Choroid plexus epithelial cell (primary cell): ENCODE results near the gene ZDHHC6.
A peak's percentile ranks its signal among the peaks of the same experiment; 100 is the strongest.
"Not testable (repeated sequence)": the region's sequence is repeated elsewhere in the genome, so short reads cannot be mapped to it uniquely, and the experiment has no call there.

Experiments
- DNase-seq: peaks from one replicate; pipeline ENCODE4 v3.0.0-alpha.2; 2010; ENCODE audit warnings: low read depth
- H3K4me3 ChIP-seq: 2 replicates; pipeline ENCODE4 v1.5.1; 2011; ENCODE audit warnings: low read depth, mild to moderate bottlenecking, control low read depth, low read length, moderate library complexity
- CTCF ChIP-seq: conservative IDR thresholded peaks from 2 replicates; pipeline ENCODE4 v1.5.1; 2011; ENCODE audit warnings: low read depth, mild to moderate bottlenecking, control low read depth, inconsistent platforms, low read length, moderate library complexity

ZDHHC6 gene

GRCh38 chr10:112426111-112426510 lies 20.6 kb downstream of the ZDHHC6 start:
- TF ChIP-seq CTCF: no peak
- no peak overlapping the region for H3K4me3 ChIP-seq
- DNase-seq: no peak

- H3K4me3 ChIP-seq: no peak overlapping the region
- TF ChIP-seq CTCF: no peak
- no peak for DNase-seq
Observed at GRCh38 chr10:112424651-112425050, 22.1 kb downstream of the ZDHHC6 start.

GRCh38 chr10:112421731-112422130 lies 25.0 kb downstream of the ZDHHC6 start:
- DNase-seq: peak; percentile 70
- no peak overlapping the region for H3K4me3 ChIP-seq
- TF ChIP-seq CTCF: no peak

- TF ChIP-seq CTCF: no peak
- no peak for DNase-seq
Observed at GRCh38 chr10:112412696-112413095, 34.0 kb downstream of the ZDHHC6 start.

GRCh38 chr10:112409755-112410154 lies 37.0 kb downstream of the ZDHHC6 start:
- DNase-seq: no peak
- no peak overlapping the region for H3K4me3 ChIP-seq
- TF ChIP-seq CTCF: no peak

More at GRCh38 chr10:112412696-112413095, 34.0 kb downstream of the ZDHHC6 start:
- H3K4me3 ChIP-seq: no peak overlapping the region

- no peak overlapping the region for H3K4me3 ChIP-seq
- TF ChIP-seq CTCF: no peak
- DNase-seq: no peak
Observed at GRCh38 chr10:112409299-112409698, 37.4 kb downstream of the ZDHHC6 start.

GRCh38 chr10:112407696-112408095 lies 39.0 kb downstream of the ZDHHC6 start:
- TF ChIP-seq CTCF: no peak
- no peak for DNase-seq
- H3K4me3 ChIP-seq: no peak overlapping the region

- H3K4me3 ChIP-seq, DNase-seq: not testable (repeated sequence)
Observed at GRCh38 chr10:112406806-112407205, 39.9 kb downstream of the ZDHHC6 start.
